NCI-H2227 (cell line): ENCODE results near the gene DRC1.

ENCODE experiments used
- DNase-seq: peaks from one replicate; lab custom pipeline; 2025; ENCODE audit not compliant: unreplicated experiment; lab: John Stamatoyannopoulos, UW

The DRC1 gene

DNA sequence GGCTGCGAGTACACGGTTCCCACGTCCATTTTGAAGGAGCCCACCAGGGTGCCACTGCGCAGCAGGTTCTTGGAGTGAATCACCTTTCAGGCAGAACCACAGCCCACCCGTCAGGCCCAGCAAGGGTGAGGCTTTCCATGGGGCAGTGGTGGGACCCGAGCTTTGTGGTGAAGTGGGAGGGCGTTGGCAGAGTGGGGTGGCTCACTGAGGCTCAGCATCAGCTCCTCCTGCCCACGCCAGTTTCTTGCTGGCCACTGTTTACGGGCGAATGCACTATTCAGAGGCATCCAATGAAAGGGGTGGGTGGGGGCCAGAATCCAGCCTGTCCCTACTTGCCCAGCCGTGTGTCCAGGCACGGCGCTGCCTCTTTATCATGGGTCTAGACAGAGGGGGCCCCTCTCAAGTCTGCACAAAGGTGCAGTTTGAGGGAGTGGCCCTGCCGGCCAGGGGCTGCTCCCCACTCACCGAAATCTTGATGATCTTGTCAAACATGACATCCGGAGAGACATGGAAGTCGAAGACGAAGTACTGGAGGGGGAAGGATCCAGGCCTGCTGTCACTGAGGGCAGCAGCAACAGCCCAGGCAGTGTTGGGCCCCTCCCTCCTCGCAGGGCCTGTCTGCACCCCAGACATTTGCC lies 87.6 kb downstream of the DRC1 start:
- no peak for DNase-seq

DNA sequence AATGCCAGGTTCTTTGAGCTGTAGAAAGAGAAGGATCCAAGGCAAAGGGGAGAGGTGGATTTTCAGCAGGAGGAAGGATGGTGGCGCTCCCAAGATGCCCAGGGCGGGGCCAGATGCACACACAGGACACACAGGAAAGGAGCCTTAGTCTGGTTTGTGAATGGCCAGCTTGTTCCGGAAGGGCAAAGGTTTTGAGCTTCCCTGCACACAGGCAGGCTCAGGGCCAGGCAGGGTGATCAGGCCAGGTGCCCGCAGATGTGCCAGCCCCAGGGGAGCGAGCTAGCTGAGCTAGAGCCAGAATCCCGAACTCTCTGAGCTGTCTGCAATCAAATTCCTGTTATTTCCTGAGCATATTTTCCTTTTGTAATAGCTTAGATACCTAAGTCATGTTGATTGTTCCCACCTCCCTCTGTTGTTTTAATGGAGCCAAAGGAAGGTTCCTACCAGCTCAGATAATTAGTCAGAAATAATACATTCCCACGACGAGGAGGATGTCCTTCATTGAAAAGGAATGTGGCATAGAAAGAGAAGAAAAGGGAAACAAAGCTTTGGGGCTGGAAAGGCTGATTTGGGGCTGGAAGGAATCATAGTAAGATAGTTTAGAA lies 89.9 kb downstream of the DRC1 start:
- no peak for DNase-seq

GRCh38 chr2:26492749-26493515 lies 91.2 kb downstream of the DRC1 start:
- DNase-seq: no peak

- DNase-seq: no peak
Measured at GRCh38 chr2:26493566-26493965, 91.8 kb downstream of the DRC1 start.

DNA sequence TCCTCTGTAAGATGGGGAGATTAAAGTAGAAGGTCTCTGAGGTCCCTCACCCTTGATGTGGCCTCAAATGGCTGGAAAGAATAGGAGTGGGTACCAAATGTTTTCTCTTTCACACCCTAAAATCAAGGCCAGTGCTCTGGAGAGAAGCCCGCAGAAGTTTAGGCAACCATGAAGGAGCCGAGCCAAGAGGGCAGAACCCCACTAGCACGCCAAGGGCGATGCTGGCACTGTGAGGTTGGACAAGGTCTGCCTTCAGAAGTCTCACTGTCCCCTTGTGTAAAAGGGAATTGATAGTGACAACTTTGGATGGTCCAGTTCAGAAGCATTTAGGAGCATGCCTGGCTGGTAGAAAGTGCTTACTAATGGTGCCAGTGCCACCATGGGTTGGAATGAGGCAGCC lies 92.5 kb downstream of the DRC1 start:
- no peak for DNase-seq

DNA sequence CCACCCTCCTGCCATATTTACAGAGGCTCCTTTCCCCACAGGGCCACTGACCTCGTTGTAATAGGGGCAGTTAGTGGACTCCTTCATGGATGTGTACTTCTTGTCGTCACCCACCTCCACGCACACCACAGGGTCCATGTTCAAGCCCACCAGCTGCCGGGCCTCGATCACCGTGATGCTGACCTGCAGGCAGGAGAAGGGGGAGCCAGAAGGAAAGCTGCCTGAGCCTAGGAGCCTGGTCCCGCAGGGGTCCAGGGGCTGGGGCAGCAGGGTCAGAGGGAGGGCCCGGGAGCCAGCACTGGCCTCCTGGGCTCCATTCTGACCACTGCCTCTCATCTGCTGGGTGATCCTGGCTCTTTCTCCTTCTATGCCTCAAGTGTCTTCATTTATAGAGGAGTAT lies 93.2 kb downstream of the DRC1 start:
- DNase-seq: no peak

DNA sequence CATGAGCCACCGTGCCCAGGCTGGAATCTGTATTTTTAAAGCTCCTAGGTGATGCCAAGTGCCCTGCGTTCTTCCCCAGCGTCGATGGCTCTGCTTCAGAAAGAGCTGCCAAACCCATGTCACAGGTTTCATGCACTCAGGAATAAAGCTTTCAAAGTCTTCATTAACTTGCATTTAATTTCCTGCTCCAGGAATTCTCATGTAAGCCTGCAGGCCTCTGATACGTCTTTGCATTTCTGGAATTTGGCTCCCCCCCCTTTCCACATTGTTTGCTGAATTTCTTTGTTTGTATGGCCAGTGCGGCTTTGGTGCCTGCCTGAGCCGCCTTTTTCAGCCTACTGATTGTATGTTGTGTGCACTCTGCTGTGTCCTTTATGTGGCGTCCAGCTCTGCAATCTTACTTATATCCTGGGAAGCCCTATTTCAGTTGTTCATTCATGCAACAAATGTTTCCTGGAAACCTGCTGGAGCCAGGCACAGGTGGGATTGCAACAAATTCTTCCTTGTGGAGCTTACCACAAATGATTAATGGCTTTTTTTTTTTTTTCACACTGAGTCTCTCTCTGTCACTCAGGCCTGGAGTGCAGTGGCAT lies 94.1 kb downstream of the DRC1 start:
- no peak for DNase-seq

DNA sequence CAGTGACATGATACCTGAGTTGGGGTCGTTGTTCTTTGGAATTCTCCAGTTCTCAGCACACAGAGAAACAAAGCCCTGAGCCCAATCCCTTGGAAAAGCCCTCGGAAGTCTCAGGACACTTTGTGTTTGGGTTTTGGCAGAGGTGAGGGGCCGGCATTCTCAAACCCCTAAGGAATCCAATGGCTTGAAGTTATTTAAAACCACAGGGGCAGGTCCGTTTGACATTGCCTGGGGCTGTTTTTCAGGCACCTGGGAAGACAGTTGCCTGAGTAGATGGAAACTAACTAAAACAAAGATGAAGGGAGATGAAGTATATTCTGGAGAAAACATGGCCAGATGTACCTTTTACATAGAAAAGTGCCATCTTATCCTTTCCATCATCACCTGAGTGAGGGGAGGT lies 98.7 kb downstream of the DRC1 start:
- no peak for DNase-seq

DNA sequence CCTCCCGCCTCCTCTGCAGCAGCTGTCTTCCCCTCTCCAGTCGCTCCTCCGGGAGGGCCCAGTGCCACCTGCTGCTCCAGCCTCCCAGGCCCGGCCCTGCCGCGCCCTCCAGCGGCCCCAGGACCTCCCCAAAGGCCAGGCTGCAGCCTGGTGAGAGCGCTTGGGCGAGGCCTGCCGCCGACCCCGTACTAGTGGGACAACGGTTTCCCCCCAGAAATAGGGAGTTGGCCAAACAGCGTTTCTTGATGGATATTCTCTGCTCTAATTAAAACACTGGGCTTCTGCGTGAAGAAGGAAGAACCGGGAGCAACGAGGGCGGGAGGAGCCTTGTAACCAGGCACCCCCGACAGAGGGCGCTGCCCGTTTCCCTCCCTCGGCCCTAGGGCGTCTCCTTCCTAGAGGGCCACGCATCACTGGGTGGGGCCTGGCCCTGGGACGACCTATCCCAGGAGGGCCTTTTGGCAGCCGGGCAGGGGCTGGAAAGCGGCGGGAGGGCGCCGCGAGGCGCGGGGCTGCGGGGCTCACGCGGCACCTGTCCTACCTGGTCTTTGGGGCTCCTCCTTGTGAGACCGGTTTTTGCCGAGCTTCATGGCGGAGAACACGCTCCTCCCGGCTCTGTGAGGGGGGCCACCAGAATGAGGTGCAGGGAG lies 101.6 kb downstream of the DRC1 start:
- peak; percentile 92 for DNase-seq

GRCh38 chr2:26504002-26504401 lies 102.3 kb downstream of the DRC1 start:
- DNase-seq: peak; percentile 49

- DNase-seq: no peak
Measured at GRCh38 chr2:26506279-26506678, 104.6 kb downstream of the DRC1 start.
